DMS 273 (cell line): ENCODE data around the gene CHRNA7.
"Not testable (repeated sequence)": the region's sequence is repeated elsewhere in the genome, so short reads cannot be mapped to it uniquely, and the experiment has no call there.

Source experiments
- DNase-seq: peaks from one replicate; lab custom pipeline; 2025; ENCODE audit not compliant: unreplicated experiment; lab: John Stamatoyannopoulos, UW

The CHRNA7 gene

GRCh38 chr15:32166270-32166669, 136.0 kb downstream of the CHRNA7 start:
- not testable (repeated sequence) for DNase-seq

DNA sequence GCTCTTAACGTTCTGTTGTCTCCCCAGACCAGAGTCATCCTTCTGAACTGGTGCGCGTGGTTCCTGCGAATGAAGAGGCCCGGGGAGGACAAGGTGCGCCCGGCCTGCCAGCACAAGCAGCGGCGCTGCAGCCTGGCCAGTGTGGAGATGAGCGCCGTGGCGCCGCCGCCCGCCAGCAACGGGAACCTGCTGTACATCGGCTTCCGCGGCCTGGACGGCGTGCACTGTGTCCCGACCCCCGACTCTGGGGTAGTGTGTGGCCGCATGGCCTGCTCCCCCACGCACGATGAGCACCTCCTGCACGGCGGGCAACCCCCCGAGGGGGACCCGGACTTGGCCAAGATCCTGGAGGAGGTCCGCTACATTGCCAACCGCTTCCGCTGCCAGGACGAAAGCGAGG, 137.6 kb downstream of the CHRNA7 start:
- DNase-seq: not testable (repeated sequence)

- DNase-seq: not testable (repeated sequence)
Measured at GRCh38 chr15:32180579-32180978, 150.3 kb downstream of the CHRNA7 start.

GRCh38 chr15:32193780-32194179, 163.5 kb downstream of the CHRNA7 start:
- DNase-seq: not testable (repeated sequence)

DNA sequence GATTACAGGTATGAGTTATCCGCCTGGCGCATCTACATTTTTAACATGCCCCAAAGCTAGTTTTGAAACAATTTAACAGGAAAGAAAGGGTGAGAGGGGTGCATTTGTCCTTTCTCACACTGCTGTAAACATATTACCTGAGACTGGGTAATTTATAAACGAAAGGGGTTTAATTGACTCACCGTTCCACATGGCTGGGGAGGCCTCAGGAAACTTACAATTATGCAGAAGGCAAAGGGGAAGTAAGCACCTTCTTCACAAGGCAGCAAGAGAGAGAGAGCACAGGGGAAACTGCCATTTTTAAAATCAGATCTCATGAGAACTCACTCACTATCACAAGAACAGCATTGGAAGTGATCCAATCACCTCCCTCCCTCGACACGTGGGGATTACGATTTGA, 165.9 kb downstream of the CHRNA7 start:
- DNase-seq: not testable (repeated sequence)

- DNase-seq: not testable (repeated sequence)
Measured at GRCh38 chr15:32198938-32199337, 168.6 kb downstream of the CHRNA7 start.

- DNase-seq: not testable (repeated sequence)
Measured at GRCh38 chr15:32209081-32209480, 178.8 kb downstream of the CHRNA7 start.

DNA sequence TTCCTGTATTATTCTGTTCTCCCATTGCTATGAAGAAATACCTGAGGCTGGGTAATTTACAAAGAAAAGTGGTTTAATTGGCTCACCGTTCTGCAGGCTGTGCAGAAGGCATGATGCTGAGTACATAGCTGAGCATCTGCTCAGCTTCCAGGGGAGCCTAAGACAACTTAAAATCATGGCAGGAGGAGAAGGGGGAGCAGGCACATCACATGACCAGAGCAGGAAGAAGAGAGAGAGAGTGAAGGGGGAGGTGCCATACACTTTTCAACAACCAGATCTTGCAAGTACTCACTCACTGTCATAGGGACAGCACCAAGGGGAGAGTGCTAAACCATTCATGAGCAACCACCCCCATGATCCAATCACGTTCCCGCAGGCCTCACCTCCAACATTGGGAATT, 188.4 kb downstream of the CHRNA7 start:
- no peak for DNase-seq
